RWPE1 (cell line): ENCODE results near the gene ARL15.

Experiments
- CTCF ChIA-PET: fragments of 350-600 bp; sonication (Branson Sonifier 250); formaldehyde crosslinking; extraction: SDS; loops from one replicate; lab custom pipeline; 2021; lab: Yijun Ruan, JAX
- POLR2A ChIA-PET: fragments of 400-600 bp; formaldehyde crosslinking; extraction: SDS; loops from one replicate; lab custom pipeline; 2020; ENCODE audit warnings: antibody characterized with exemption; ENCODE audit not compliant: low non-redundant PET; lab: Yijun Ruan, JAX
- DNase-seq: peaks from one replicate; pipeline ENCODE4 v3.0.0; 2012; ENCODE audit warnings: low spot score
- H3K27ac ChIP-seq: fragments of 450-650 bp; 2 replicates; pipeline ENCODE4 v1.5.1; 2017
- CTCF ChIP-seq: fragments of 450-650 bp; conservative IDR thresholded peaks from 2 replicates; pipeline ENCODE4 v1.5.1; 2017; ENCODE audit warnings: low read depth, mild to moderate bottlenecking

The ARL15 gene

GRCh38 chr5:54009357-54009756, 301.0 kb downstream of the ARL15 start:
- H3K27ac ChIP-seq: no peak overlapping the region
- no peak for DNase-seq
- POLR2A ChIA-PET: no interaction called here
- CTCF ChIA-PET: no interaction called here
- TF ChIP-seq CTCF: no peak

GRCh38 chr5:54007827-54008777, 302.3 kb downstream of the ARL15 start:
- H3K27ac ChIP-seq: no peak overlapping the region
- ChIA-PET POLR2A (no interaction called here), CTCF (interaction anchor here (0.6 to 0.7 kb wide), 3 partner anchors 712 to 1066 kb away, joined by 3 read pairs; no protein-coding TSS in a partner anchor)
- peak; percentile 46 for DNase-seq
- no peak for TF ChIP-seq CTCF

GRCh38 chr5:54004697-54005096, 305.7 kb downstream of the ARL15 start:
- TF ChIP-seq CTCF: no peak
- H3K27ac ChIP-seq: no peak overlapping the region
- CTCF ChIA-PET: interaction anchor here (0.7 kb wide), 1 partner anchor 518 kb away, joined by 4 read pairs; no protein-coding TSS in a partner anchor

GRCh38 chr5:54002779-54003178, 307.6 kb downstream of the ARL15 start:
- no peak for DNase-seq
- ChIA-PET CTCF (interaction anchor here (0.5 kb wide), 1 partner anchor 26 kb away, joined by 4 read pairs; no protein-coding TSS in a partner anchor), POLR2A (no interaction called here)
- no peak for TF ChIP-seq CTCF
- no peak overlapping the region for H3K27ac ChIP-seq

More at GRCh38 chr5:54004697-54005096, 305.7 kb downstream of the ARL15 start:
- DNase-seq: no peak
- POLR2A ChIA-PET: no interaction called here

- no peak for DNase-seq
- CTCF ChIA-PET: interaction anchor here (0.5 to 0.7 kb wide), 2 partner anchors 26 to 470 kb away, joined by 3 to 4 read pairs; no protein-coding TSS in a partner anchor
- no peak overlapping the region for H3K27ac ChIP-seq
- POLR2A ChIA-PET: no interaction called here
- TF ChIP-seq CTCF: no peak
Measured at GRCh38 chr5:54001976-54002775, 308.2 kb downstream of the ARL15 start.

GRCh38 chr5:54000011-54000410, 310.4 kb downstream of the ARL15 start:
- CTCF ChIA-PET: no interaction called here
- no peak for TF ChIP-seq CTCF
- H3K27ac ChIP-seq: no peak overlapping the region
- POLR2A ChIA-PET: no interaction called here
- DNase-seq: no peak
